Measurements from ENCODE around the gene CHST13.

CHST13 gene

GRCh38 chr3:126488185-126488584 lies 35.8 kb upstream of the CHST13 start:
- DNase-seq (ENCODE audit: low spot score) = no peak

- no peak for DNase-seq (ENCODE audit: low spot score)
These were observed 34.9 kb upstream of the CHST13 start for GRCh38 chr3:126488886-126489569.

- no peak for DNase-seq (ENCODE audit: low spot score)
These were observed 33.3 kb upstream of the CHST13 start for GRCh38 chr3:126490619-126491018.

DNA sequence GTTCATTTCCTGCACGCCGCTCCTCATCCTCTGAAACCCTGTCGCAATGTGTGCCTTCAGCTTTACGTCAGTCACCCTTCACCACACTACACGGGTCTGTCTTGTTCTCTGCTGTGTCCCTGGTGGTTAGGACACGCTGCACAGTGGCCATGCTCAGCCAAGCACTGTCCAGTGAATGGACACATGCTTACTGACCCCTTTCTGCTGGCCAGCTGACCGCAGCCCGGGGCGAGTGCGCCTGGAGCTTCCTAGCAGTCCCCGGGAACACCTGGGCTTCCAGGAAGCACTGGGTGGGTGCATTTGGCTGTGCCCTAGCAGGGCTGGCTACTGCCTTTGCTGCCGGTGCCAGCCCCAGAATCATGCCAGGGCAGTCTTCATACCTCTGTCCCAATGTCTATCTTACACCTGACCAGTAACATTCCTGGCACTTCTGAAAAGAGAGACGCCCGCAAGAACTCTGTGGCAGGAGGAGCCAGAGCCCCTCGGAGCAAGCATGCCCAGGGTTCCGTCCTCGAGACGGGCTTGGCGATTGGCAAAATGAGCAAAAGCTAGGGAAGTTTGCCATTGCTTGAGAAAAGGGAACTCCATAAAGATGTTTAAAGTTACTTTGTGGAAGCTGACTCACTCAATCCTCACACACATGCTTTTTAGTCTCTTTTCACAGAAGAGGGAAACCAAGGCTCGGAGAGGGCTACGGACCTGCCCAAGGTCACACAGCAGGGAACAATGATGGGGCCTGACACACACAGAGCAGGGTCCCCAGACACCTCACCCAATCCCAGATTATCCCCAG lies 32.5 kb upstream of the CHST13 start:
- DNase-seq (ENCODE audit: low spot score) = no peak

GRCh38 chr3:126493051-126493450 lies 30.9 kb upstream of the CHST13 start:
- DNase-seq (ENCODE audit: low spot score) = no peak

GRCh38 chr3:126493739-126494138 lies 30.2 kb upstream of the CHST13 start:
- DNase-seq (ENCODE audit: low spot score) = no peak

DNA sequence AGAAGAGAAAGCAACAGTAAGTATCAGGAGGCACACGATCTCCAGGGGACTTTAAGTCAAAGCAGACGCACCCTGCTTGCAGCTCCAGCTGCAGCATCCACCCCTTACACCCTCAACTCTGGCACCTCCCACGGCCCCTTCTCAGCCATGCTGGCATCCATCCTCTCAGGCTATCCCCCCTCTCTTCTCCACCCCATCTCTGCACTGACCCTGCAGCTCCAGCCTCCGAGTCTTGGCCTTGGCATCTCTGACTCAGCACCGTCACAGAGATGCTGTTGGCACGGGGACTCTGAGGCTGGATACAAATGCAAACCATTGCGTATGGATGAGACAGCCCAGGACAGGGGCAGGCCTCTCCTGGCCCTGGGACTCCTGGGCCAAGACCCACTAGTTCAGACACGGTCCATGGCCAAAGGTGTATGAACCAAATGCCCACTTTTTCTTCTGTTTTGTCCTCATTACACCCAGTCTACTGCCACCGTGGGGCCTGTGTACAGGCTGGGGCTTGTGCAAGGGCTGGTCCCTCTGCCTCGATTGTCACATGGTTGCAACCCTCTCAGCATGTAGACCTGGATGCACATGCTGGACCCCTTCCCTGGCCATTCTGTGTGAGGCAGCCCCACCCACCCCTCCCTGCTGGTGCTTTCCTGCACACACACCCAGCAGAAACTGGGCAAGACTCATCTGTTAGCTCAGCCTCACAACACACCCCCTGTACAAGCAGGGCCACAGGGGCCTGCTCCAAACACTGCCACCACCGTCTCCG lies 29.6 kb upstream of the CHST13 start:
- DNase-seq (ENCODE audit: low spot score) = no peak

- no peak for DNase-seq (ENCODE audit: low spot score)
These were observed 29.1 kb upstream of the CHST13 start for GRCh38 chr3:126494970-126495230.

- no peak for DNase-seq (ENCODE audit: low spot score)
These were observed 28.2 kb upstream of the CHST13 start for GRCh38 chr3:126495786-126496185.

- no peak for DNase-seq (ENCODE audit: low spot score)
These were observed 26.8 kb upstream of the CHST13 start for GRCh38 chr3:126496894-126497850.

DNA sequence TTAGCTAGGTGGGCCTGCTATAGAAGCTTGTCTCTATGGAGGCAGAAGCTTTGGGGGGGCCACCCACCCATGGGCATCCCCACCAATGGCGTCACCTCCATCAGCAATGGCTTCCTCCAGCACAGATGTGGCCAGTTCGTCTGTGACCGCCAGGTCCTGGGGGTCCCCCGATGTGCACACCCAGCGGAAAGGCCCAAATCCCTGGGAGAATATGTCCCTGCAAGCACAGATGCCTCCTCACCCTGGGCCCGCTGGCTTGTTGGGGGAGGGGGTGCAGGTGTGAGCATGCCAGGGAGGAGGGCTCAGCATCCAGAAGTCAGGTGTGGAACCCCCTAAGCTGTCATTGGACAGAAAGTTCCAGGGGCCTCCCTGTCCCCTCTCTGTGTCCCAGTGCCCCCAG lies 26.0 kb upstream of the CHST13 start:
- DNase-seq (ENCODE audit: low spot score) = no peak

GRCh38 chr3:126498461-126498860 lies 25.5 kb upstream of the CHST13 start:
- no peak for DNase-seq (ENCODE audit: low spot score)

GRCh38 chr3:126498929-126499328 lies 25.0 kb upstream of the CHST13 start:
- no peak for DNase-seq (ENCODE audit: low spot score)

DNA sequence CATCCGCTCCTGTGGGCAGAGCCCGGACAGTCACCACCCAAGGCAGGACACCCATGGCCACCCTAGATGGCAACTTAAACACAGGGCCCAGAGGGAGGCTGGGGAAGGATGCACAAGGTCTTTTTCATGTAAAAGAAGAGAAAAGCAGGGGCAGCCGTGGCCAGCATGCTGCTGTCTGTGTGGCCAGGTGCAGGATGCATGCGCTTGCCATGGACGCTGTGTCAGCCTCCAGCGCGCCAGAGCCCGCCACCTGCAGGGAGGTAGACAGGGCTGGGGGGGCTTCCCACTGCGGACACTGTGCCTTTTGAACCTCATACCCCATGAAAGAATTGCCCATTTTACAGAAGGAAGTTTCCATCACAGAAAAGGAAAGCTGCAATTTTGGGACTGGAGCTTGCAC lies 24.6 kb upstream of the CHST13 start:
- no peak for DNase-seq (ENCODE audit: low spot score)

DNA sequence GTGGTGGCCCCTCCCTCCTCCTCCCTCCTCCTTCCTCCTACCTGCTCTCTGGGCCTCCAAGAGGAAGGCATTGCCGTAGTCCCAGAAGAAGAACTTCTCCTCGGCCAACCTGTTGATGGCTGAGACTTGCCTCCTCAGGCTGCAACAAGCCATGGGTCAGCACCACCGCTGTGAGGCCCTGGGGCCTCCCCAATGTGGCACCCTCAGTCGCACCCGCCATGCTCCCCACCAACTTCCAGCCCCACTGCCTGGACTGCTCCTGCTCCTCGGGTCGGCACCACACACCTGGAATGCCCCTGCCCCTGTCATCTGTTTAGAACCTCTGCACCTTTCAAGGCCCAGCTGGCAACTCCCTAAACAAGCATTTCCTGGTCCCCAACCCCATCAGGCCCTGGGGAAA lies 23.9 kb upstream of the CHST13 start:
- no peak for DNase-seq (ENCODE audit: low spot score)

DNA sequence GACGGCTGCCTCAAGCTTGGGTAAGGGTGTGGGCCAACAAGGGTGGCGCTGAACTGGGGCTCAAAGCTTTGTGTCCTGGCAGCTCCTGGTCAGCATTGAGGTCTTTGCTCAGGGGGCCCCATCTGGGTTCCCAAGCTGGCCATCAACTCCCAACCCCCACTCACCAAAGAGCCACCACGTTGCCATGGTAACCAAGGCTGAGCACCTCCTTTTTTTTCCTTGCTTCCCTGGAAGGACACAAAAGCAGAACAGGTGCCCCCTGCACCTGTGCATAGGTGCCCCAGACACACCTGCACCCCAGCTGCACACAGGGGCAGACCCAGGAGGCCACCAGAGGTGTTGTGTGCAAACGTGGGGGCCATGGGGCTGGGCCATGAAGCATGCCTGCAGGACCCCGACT lies 22.9 kb upstream of the CHST13 start:
- DNase-seq (ENCODE audit: low spot score) = no peak

DNA sequence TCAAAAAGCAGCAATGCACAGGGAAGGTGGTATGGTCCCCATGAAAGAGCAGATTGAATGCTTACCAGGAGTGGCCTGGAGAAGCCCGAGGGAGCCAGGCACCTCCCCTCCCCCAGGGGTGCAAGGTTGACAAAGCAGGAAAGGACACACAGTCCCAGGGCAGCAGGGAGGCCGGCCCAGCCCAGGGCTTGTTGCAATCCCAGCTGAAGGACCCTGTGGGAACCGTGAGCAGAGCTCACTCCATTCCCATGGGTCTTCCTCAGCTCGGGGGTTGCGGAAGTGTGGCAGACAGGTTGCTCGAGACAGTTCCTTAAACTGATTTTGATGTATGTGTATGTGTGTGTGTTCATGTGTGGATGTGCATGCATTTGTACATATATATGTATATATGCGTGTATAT lies 22.2 kb upstream of the CHST13 start:
- no peak for DNase-seq (ENCODE audit: low spot score)

DNA sequence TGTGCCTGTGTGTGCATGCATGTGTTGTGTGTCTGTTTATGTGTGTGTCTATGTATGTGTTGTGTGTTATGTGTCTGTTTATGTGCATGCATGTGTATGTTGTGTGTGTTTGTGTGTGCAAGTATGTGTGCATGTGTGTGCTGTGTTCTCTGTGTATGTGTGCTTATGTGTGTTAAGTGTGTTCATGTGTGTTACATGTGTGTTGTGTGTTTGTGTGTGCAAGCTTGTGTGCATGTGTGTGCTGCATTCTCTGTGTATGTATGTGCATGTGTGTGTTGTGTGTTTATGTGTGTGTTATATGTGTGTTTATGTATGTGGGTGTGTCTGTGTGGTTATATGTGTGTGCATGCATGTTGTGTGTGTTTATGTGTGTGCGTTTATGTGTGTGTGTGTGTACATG lies 21.3 kb upstream of the CHST13 start:
- DNase-seq (ENCODE audit: low spot score) = no peak

GRCh38 chr3:126503701-126504100 lies 20.3 kb upstream of the CHST13 start:
- DNase-seq (ENCODE audit: low spot score) = no peak

DNA sequence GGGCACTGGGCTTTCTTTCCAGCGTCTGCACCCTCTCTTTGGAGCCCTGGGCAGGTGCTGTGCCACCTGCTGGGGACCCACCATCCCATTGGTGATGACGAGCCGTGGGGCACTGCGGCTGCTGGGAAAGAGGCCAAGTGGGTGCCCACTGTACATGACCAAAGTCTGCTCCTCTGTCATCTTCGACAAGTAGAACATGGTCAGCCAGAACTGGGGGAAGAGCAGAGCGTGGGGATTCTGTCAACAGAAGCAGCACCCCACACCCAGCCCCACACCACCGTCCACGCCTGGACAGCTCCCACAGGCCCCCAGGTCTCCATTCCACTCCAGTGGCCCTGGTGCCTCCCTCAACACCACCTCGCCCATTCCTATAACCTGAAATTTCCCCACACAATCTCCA lies 16.1 kb upstream of the CHST13 start:
- DNase-seq (ENCODE audit: low spot score) = no peak

- DNase-seq (ENCODE audit: low spot score) = no peak
These were observed 15.4 kb upstream of the CHST13 start for GRCh38 chr3:126508564-126508964.

Measured in COLO829 (cell line).